WERI-Rb-1 (cell line): Measurements from ENCODE around the gene KRTAP3-1.
"Not testable (repeated sequence)": the region's sequence is repeated elsewhere in the genome, so short reads cannot be mapped to it uniquely, and the experiment has no call there.

ENCODE experiments used
- DNase-seq: peaks from one replicate; pipeline ENCODE4 v3.0.0-alpha.2; 2020
- H3K27ac ChIP-seq: fragments of 250-450 bp; sonication (Bioruptor Pico); 2 replicates; pipeline ENCODE4 v1.5.1; 2020; ENCODE audit warnings: mild to moderate bottlenecking, moderate library complexity
- H3K27me3 ChIP-seq: fragments of 250-450 bp; sonication (Bioruptor Pico); 2 replicates; pipeline ENCODE4 v1.5.1; 2021; ENCODE audit warnings: mild to moderate bottlenecking, low read depth, moderate library complexity; ENCODE audit not compliant: insufficient read depth, severe bottlenecking
- H3K36me3 ChIP-seq: fragments of 250-450 bp; sonication (Bioruptor Pico); 2 replicates; pipeline ENCODE4 v1.5.1; 2020; ENCODE audit warnings: mild to moderate bottlenecking, moderate library complexity
- H3K4me3 ChIP-seq: 2 replicates; pipeline ENCODE4 v1.5.1; 2011; ENCODE audit warnings: low read depth, mild to moderate bottlenecking, control low read depth, low read length
- H3K9me3 ChIP-seq: fragments of 250-450 bp; sonication (Bioruptor Pico); 2 replicates; pipeline ENCODE4 v1.5.1; 2021; ENCODE audit warnings: mild to moderate bottlenecking, moderate library complexity; ENCODE audit not compliant: severe bottlenecking
- CTCF ChIP-seq: IDR thresholded peaks from 2 replicates; pipeline ENCODE4 v1.5.1; 2011; ENCODE audit warnings: low read depth, mild to moderate bottlenecking, control low read depth, inconsistent platforms, low read length

Gene KRTAP3-1

GRCh38 chr17:41008811-41009210, at the start of gene KRTAP3-1:
TSS of gene KRTAP3-1 (minus strand) at chr17:41009128. CDS start at chr17:41009074, 54 bp downstream.
- no peaks in the 10 kb centered on the region for H3K27me3 ChIP-seq
- H3K36me3 ChIP-seq = no peaks in the 10 kb centered on the region
- peak within 1 kb of the TSS; percentile 51 for H3K27ac ChIP-seq
- peak; percentile 91 for DNase-seq
- no peak within 1 kb of the TSS for H3K4me3 ChIP-seq
- H3K9me3 ChIP-seq = no peaks in the 10 kb centered on the region
- peak; percentile 35; the same call in 1 of the 2 replicates for TF ChIP-seq CTCF

GRCh38 chr17:41057547-41057946, 48.6 kb upstream of the KRTAP3-1 start:
- H3K36me3 ChIP-seq = no peaks in the 10 kb centered on the region
- no peak for DNase-seq
- H3K9me3 ChIP-seq = peaks cover 5% of the 10 kb centered on the region
- no peak overlapping the region for H3K27ac ChIP-seq
- TF ChIP-seq CTCF = no peak
- no peaks in the 10 kb centered on the region for H3K27me3 ChIP-seq
- no peak overlapping the region for H3K4me3 ChIP-seq

- H3K27ac ChIP-seq, H3K27me3 ChIP-seq, DNase-seq, H3K4me3 ChIP-seq, H3K9me3 ChIP-seq, H3K36me3 ChIP-seq: not testable (repeated sequence)
These were observed 46.2 kb upstream of the KRTAP3-1 start, which contains the start of gene KRTAP2-2 for GRCh38 chr17:41055130-41055529. TSS of gene KRTAP2-2 (minus strand) at chr17:41055230. CDS start at chr17:41055211, 19 bp downstream.

GRCh38 chr17:41054556-41054955, 45.6 kb upstream of the KRTAP3-1 start:
- H3K4me3 ChIP-seq, H3K36me3 ChIP-seq, H3K9me3 ChIP-seq, DNase-seq, H3K27ac ChIP-seq, H3K27me3 ChIP-seq: not testable (repeated sequence)

DNA sequence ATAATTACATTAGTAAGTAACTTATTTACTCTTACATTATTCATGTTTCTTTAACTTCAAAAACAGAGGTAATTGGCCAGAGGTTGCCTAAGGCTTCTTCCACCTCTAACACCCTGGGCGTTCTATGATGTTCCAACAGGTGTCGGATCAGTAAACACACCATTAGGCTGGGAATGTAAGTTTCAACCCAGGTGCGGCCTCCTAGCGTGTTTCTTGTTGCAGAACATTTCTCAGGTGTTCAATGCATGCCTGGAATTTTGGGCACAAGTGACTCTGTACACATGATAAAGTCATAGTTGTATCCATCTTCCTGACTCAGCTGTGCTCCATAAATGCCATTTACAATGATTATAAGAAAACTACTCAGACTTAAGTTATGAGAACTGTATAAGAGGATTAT, 45.1 kb upstream of the KRTAP3-1 start:
- no peak for DNase-seq
- Histone ChIP-seq H3K36me3 (no peaks in the 10 kb centered on the region), H3K9me3 (peaks cover 5% of the 10 kb centered on the region), H3K4me3 (no peak overlapping the region), H3K27me3 (no peaks in the 10 kb centered on the region), H3K27ac (no peak overlapping the region)
- no peak for TF ChIP-seq CTCF

GRCh38 chr17:41052566-41052965, 43.6 kb upstream of the KRTAP3-1 start:
- H3K27ac ChIP-seq = no peak overlapping the region
- H3K27me3 ChIP-seq = no peaks in the 10 kb centered on the region
- no peak for DNase-seq
- no peak for TF ChIP-seq CTCF
- H3K4me3 ChIP-seq = no peak overlapping the region
- H3K9me3 ChIP-seq = peaks cover 3% of the 10 kb centered on the region
- H3K36me3 ChIP-seq = no peaks in the 10 kb centered on the region

GRCh38 chr17:41049110-41049509, 40.2 kb upstream of the KRTAP3-1 start:
- no peak for DNase-seq
- Histone ChIP-seq H3K36me3 (no peaks in the 10 kb centered on the region), H3K27ac (no peak overlapping the region), H3K4me3 (no peak overlapping the region), H3K9me3 (no peaks in the 10 kb centered on the region), H3K27me3 (no peaks in the 10 kb centered on the region)
- no peak for TF ChIP-seq CTCF
